ENCODE data around the gene NPLOC4. TPM values are rescaled to one million over a fixed set of nuclear protein-coding genes. Genes with fewer than 3 reads are reported as not detected.

Gene NPLOC4
- total and polyA plus RNA-seq, 2 of the 13 experiments (the other 11 are each of a cell fraction or from before 2014, with no cell fraction given) = 57.0 to 97.0 TPM

GRCh38 chr17:81514739-81515529, 122.0 kb downstream of the NPLOC4 start (continued):
- no peak for TF ChIP-seq ZNF607 (CRISPR knock-in tag; IDR thresholded peaks at IDR 0.05; ENCODE audit: borderline replicate concordance)
- no peak for TF ChIP-seq ATF4 (CRISPR knock-in tag; IDR thresholded peaks at IDR 0.05)
- TF ChIP-seq ARID5B (CRISPR knock-in tag; IDR thresholded peaks at IDR 0.05) = no peak
- no peak for TF ChIP-seq STAT5B (CRISPR knock-in tag; IDR thresholded peaks at IDR 0.05)
- TF ChIP-seq IKZF4 (CRISPR knock-in tag; IDR thresholded peaks at IDR 0.05; ENCODE audit: borderline replicate concordance, low read depth, not compliant biosample characterization) = peak; percentile 54
- 0 out of 2 replicates have a peak, but pooled peaks have one; percentile 21 for TF ChIP-seq IRF2 (CRISPR knock-in tag; IDR thresholded peaks at IDR 0.05)
- no peak for TF ChIP-seq ZMAT5 (CRISPR knock-in tag; IDR thresholded peaks at IDR 0.05; ENCODE audit: borderline replicate concordance, low read depth)
- no peak for TF ChIP-seq ZNF17 (CRISPR knock-in tag; IDR thresholded peaks at IDR 0.05)
- no peak for TF ChIP-seq ZNF570 (CRISPR knock-in tag; IDR thresholded peaks at IDR 0.05; ENCODE audit: borderline replicate concordance)
- TF ChIP-seq MEIS1 (CRISPR knock-in tag; IDR thresholded peaks at IDR 0.05; ENCODE audit: borderline replicate concordance) = no peak
- TF ChIP-seq HOXA3 (CRISPR knock-in tag; IDR thresholded peaks at IDR 0.05) = peak; percentile 47; the same call in 1 of the 2 replicates
- TF ChIP-seq PRPF4 (IDR thresholded peaks at IDR 0.05; ENCODE audit: low read depth, low read length, poor library complexity, severe bottlenecking) = no peak
- no peak for TF ChIP-seq TOPORS (CRISPR knock-in tag; IDR thresholded peaks at IDR 0.05)
- no peak for TF ChIP-seq REL (CRISPR knock-in tag; conservative IDR thresholded peaks at IDR 0.05)
- no peak for TF ChIP-seq ZNF770 (CRISPR knock-in tag; IDR thresholded peaks at IDR 0.05)
- no peak for TF ChIP-seq CENPBD1 (CRISPR knock-in tag; IDR thresholded peaks at IDR 0.05; ENCODE audit: borderline replicate concordance, low read depth)
- no peak for TF ChIP-seq CHD2 (IDR thresholded peaks at IDR 0.05; ENCODE audit: low read depth, low read length)
- TF ChIP-seq ZNF788 (CRISPR knock-in tag; IDR thresholded peaks at IDR 0.05; ENCODE audit: borderline replicate concordance) = 0 out of 2 replicates have a peak, but pooled peaks have one; percentile 13
- no peak for TF ChIP-seq E2F1 (CRISPR knock-in tag; IDR thresholded peaks at IDR 0.05)

All from HepG2 (cell line).